ENCODE measurements around the gene SLC7A4. TPM values are rescaled to one million over a fixed set of nuclear protein-coding genes. Genes with fewer than 3 reads are reported as not detected.
"Not testable (repeated sequence)": the region's sequence is repeated elsewhere in the genome, so short reads cannot be mapped to it uniquely, and the experiment has no call there.

The SLC7A4 gene
- total RNA-seq, 1 donor from 2014 or later, result 0.89 TPM

DNA sequence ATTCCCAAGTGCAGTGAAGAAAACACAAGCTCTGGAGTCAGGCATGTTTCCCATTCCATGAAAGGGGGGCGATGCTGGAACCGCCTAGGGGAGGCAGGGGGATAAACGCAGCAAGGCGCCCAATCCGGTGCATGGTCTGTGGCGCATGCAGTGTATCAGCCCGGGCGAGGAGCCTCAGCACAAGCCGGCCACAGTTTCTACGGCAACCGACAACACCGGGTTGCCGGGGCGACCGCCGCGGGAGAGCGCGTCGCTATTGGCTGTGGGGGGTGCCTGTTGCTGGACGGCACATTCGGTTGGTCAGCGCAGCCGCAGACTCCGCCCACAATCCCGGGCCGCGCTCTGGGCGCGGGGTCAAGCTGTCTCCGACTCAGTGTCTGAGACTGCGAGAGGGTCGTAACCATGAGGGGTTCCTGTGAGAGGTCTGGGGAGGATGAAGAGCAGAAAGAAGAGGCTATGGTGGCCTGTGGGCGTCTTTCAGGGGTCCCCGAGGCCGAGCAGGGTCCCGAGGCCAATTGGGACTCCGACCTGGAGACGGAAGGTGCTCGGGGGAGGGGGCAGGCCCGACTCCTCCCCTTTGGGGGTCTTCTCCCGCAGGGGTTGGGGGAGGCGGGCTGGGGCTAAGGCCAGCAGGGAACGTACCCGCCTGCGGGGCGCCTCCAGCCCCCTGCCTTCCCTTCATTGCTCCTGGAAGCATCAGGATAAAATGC, 13.4 kb upstream of the SLC7A4 start, which contains the start of gene LRRC74B:
Gene LRRC74B (plus strand): TSS at position 362 of the 710 bp plus-strand sequence. CDS start 41 bp downstream, at position 403.
- DNase-seq (ENCODE audit: low spot score) (peak; percentile 92), ATAC-seq (peak; percentile 99)
- intact Hi-C loops (cut with DNase I), result no loop called here

GRCh38 chr22:21044931-21045584, 12.7 kb upstream of the SLC7A4 start:
- DNase-seq (ENCODE audit: low spot score), result no peak
- peak; percentile 4 for ATAC-seq
- intact Hi-C loops (cut with DNase I), result no loop called here

- DNase-seq (ENCODE audit: low spot score) (no peak), ATAC-seq (no peak)
- intact Hi-C loops (cut with DNase I), result no loop called here
Observed at GRCh38 chr22:21043860-21044535, 11.6 kb upstream of the SLC7A4 start.

- DNase-seq (ENCODE audit: low spot score) (no peak), ATAC-seq (no peak)
- intact Hi-C loops (cut with DNase I), result no loop called here
Observed at GRCh38 chr22:21042978-21043859, 10.9 kb upstream of the SLC7A4 start.

DNA sequence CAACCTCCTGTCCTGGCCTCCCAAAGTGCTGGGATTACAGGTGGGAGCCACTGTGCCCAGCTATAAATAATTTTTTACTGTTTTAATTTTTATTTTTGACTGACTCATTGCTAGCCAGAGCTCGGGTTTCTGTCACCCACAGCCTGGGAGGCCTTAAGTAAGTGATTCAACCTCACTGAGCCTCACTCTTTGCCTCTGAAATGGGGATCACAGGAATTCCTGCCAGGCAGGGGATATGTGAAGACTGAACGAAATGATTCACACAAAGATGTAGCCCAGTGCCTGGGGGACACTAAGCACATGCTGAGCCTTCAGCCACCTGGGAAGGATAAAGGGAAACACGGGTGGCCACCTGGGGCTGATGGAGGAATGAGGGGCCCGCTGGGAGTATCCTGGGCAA, 9.6 kb upstream of the SLC7A4 start:
- DNase-seq (ENCODE audit: low spot score) (no peak), ATAC-seq (no peak)
- intact Hi-C loops (cut with DNase I), result no loop called here

GRCh38 chr22:21039158-21039557, 6.8 kb upstream of the SLC7A4 start:
- intact Hi-C loops (cut with DNase I); DNase-seq (ENCODE audit: low spot score); ATAC-seq: not testable (repeated sequence)

- intact Hi-C loops (cut with DNase I), result no loop called here
- DNase-seq (ENCODE audit: low spot score) (no peak), ATAC-seq (no peak)
Observed at GRCh38 chr22:21038405-21038804, 6.0 kb upstream of the SLC7A4 start.

DNA sequence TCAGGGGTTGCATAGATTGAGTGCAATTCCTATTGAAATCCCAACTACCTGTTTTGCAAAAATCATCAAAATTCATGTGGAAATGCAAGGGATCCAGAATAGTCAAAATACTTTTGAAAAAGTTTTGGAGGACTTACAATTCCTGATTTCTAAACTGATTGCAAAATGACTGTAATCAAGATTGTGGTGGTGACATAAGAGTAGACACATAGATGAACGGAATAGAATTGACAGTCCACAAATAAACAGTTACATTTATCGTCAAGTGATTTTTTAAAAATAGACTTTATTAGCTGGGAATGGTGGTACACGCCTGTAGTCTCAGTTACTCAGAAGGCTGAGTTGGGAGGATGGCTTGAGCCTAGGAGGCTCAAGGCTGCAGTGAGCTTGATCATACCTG, 2.6 kb upstream of the SLC7A4 start:
- no peak for DNase-seq (ENCODE audit: low spot score)
- no peak for ATAC-seq
- intact Hi-C loops (cut with DNase I), result no loop called here

DNA sequence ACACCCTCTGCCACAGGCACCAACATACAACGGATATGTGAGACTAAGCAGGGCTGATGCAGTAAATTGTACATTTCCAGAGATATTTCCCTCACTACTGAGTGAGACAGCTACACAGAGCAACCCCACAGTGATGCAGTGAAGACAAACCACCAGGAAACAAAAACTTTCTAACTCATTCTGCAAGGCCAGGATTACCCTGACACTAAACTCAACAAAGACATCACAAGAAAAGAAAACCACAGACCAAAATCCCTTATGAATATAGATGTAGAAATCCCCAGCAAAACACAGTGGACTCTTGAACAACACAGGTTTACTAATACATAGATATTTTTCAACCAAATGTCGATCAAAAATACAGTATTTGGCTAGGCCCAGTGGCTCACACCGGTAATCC, 1.5 kb upstream of the SLC7A4 start:
- no peak for DNase-seq (ENCODE audit: low spot score)
- ATAC-seq, result no peak
- intact Hi-C loops (cut with DNase I), result no loop called here

GRCh38 chr22:21032868-21033688, 717 bp upstream of the SLC7A4 start:
- ATAC-seq, result peak; percentile 37
- no peak for DNase-seq (ENCODE audit: low spot score)
- intact Hi-C loops (cut with DNase I), result no loop called here

DNA sequence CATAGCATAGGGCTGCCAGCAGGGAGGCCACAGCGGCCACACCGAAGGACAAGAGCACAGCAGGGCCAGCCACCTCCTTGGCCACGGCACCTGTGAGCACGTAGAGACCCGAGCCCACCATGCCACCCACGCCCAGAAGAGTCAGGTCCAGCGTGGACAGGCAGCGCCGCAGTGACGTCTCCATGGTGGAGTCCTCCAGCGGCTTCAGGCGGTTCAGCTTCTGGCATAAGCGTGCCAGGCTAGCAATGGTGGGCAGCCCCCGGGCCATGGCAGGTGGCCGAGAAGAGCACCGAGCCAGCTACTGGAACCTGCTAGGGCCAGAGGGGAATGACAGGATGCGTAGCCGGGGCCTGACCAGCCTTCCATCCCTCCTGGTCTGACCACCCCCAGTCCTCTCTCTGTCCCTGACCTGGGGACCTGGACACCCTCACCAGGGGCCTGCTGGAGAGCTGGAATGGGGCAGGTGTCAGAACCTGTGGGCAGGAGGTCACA, 770 bp downstream of the SLC7A4 start:
- intact Hi-C loops (cut with DNase I), result no loop called here
- DNase-seq (ENCODE audit: low spot score) (no peak), ATAC-seq (no peak)

DNA sequence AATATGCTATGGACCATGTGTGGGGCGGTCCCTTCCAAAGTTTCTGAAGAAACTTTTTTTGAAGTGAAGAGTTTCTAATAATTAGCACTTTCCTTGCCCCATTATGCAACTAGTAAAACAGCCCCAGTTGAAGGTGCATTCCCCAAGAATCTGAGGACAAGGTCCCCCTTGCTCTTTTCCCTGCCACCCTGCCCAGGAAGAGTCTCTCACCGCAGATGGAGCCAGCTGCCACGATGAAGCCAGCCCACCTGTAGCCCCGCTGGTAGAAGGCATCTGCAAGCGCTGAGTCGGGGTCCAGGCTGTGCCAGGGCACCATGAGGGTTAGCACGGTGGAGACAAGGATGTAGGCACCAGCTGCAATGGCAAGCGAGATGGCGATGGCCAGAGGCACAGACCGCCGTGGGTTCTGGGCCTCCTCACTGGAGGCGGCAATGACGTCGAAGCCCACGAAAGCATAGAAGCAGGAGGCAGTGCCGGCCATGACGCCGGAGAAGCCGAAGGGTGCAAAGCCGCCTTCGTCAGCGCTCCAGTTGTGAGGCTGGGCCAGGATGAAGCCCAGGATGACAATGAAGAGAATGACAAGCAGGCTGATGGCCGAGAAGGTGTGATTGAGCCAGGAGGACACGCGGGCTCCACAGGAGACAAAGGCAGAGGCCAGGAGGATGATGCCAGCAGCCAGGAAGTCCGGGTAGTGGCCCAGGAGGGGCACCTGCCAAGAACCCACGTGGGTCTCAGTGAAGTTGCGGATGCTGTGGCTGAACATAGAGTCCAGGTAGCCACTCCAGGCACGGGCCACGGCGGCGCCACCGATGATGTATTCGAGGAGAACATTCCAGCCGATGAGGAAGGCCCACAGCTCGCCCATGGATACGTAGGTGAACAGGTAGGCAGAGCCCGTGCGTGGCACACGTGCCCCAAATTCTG, 1.5 kb downstream of the SLC7A4 start:
- intact Hi-C loops (cut with DNase I), result no loop called here
- DNase-seq (ENCODE audit: low spot score), result no peak
- ATAC-seq, result no peak

- no peak for ATAC-seq
- intact Hi-C loops (cut with DNase I), result no loop called here
- DNase-seq (ENCODE audit: low spot score), result no peak
Observed at GRCh38 chr22:21030032-21030431, 2.3 kb downstream of the SLC7A4 start.

- ATAC-seq, result no peak
- intact Hi-C loops (cut with DNase I), result no loop called here
- DNase-seq (ENCODE audit: low spot score), result no peak
Observed at GRCh38 chr22:21029486-21030025, 2.8 kb downstream of the SLC7A4 start.

- ATAC-seq (no peak), DNase-seq (ENCODE audit: low spot score) (no peak)
- intact Hi-C loops (cut with DNase I), result no loop called here
Observed at GRCh38 chr22:21028277-21029251, 3.8 kb downstream of the SLC7A4 start.

Measured in sciatic nerve (tissue), 2 donors.